Measurements from ENCODE around the gene EVC2. TPM values are rescaled to one million over a fixed set of nuclear protein-coding genes. Genes with fewer than 3 reads are reported as not detected.

The EVC2 gene
- total RNA-seq, 1 experiment from 2014 or later: 7.8 TPM

- Histone ChIP-seq H3K23ac (ENCODE audit: insufficient read length, low read depth, low read length) (no peak overlapping the region), H3K27me3 (ENCODE audit: insufficient read depth, low read length) (no peaks in the 10 kb centered on the region), H2BK15ac (ENCODE audit: low read depth, low read length) (no peak overlapping the region), H3K56ac (ENCODE audit: insufficient read length, low read depth, low read length) (no peak overlapping the region), H3K4me1 (ENCODE audit: insufficient read depth, low read length) (no peaks in the 10 kb centered on the region), H2BK120ac (ENCODE audit: low read depth, low read length, poor library complexity, severe bottlenecking) (no peak overlapping the region), H3K4me2 (ENCODE audit: insufficient read depth, insufficient read length, low read length) (no peak overlapping the region), H3K79me2 (ENCODE audit: insufficient read depth, low read length) (no peaks in the 10 kb centered on the region), H3K27ac (ENCODE audit: insufficient read length, low read depth, low read length) (no peak overlapping the region), H3K18ac (ENCODE audit: insufficient read length, low read depth, low read length) (no peak overlapping the region), H3K23me2 (ENCODE audit: insufficient read length, low read depth, low read length, poor library complexity, severe bottlenecking) (no peaks in the 10 kb centered on the region), H2BK20ac (ENCODE audit: low read depth, low read length, poor library complexity, severe bottlenecking) (no peak overlapping the region), H2BK5ac (ENCODE audit: insufficient read length, low read length) (no peak overlapping the region), H2AK5ac (ENCODE audit: insufficient read length, low read length) (no peak overlapping the region), H4K8ac (replicated peaks; ENCODE audit: insufficient read length, low read depth, low read length) (no peak overlapping the region), H3K9me3 (ENCODE audit: control insufficient read depth, low read depth, low read length) (no peaks in the 10 kb centered on the region), H4K91ac (ENCODE audit: insufficient read length, low read depth, low read length) (no peak overlapping the region), H3T11ph (ENCODE audit: low read length) (no peak overlapping the region), H4K5ac (ENCODE audit: insufficient read length, low read depth, low read length) (no peak overlapping the region), H3K79me1 (ENCODE audit: insufficient read depth, low read depth, low read length, poor library complexity, severe bottlenecking) (no peaks in the 10 kb centered on the region), H2AFZ (ENCODE audit: low read length) (no peak overlapping the region), H3K9ac (ENCODE audit: extremely low read depth, insufficient read length, low read length) (no peak overlapping the region), H4K20me1 (ENCODE audit: control insufficient read depth, insufficient read depth, insufficient read length) (no peaks in the 10 kb centered on the region), H3K4ac (ENCODE audit: low read depth, low read length) (no peak overlapping the region), H2BK12ac (ENCODE audit: insufficient read length, low read depth, low read length) (no peak overlapping the region), H3K14ac (ENCODE audit: insufficient read depth, low read length) (no peak overlapping the region)
- Mint-ChIP-seq H3K27ac (peak overlapping the region in 1 of 3 experiments; percentile 11; a peak in 1 of 7 replicates), H3K4me1 (no peaks in the 10 kb centered on the region), H3K9me3 (peaks cover 0 to 4% of the 10 kb centered on the region in 2 experiments; a peak in 1 of 5 replicates), H3K27me3 (ENCODE audit: low read depth) (no peaks in the 10 kb centered on the region), H3K4me3 (no peak overlapping the region), H3K36me3 (ENCODE audit: insufficient read depth in 1 of 3, low read depth in 3 of 3) (peaks cover 4 to 35% (median 19%) of the 10 kb centered on the region in 3 experiments)
- no peak for DNase-seq
- WGBS (ENCODE audit: extremely low coverage, insufficient read length, low lambda C conversion rate): no CpG with 5 or more reads among the region's 1 CpG
- no peak for TF ChIP-seq CTCF (conservative IDR thresholded peaks at IDR 0.05)
Observed at GRCh38 chr4:5660185-5660584, 48.2 kb downstream of the EVC2 start.
